Fibroblast of lung (primary cell): Measurements from ENCODE around the gene PCAT6. TPM values are rescaled to one million over a fixed set of nuclear protein-coding genes. Genes with fewer than 3 reads are reported as not detected.

Experiments
- DNase-seq, 2 donors: peaks; one replicate each; pipeline versions ENCODE4 v3.0.0 to v3.0.0-alpha.2; 2010; ENCODE audit warnings: low read depth in 2 of 2
- H2AFZ ChIP-seq: 2 replicates; pipeline ENCODE4 v1.5.1; 2012; ENCODE audit warnings: low read length, control low read depth, inconsistent platforms
- H3K27ac ChIP-seq: 2 replicates; pipeline ENCODE4 v1.5.1; 2011; ENCODE audit warnings: low read length, control low read depth; ENCODE audit not compliant: insufficient read depth
- H3K27me3 ChIP-seq: 2 replicates; pipeline ENCODE4 v1.5.1; 2011; ENCODE audit warnings: mild to moderate bottlenecking, low read length; ENCODE audit not compliant: control insufficient read depth, insufficient read depth
- H3K36me3 ChIP-seq: 2 replicates; pipeline ENCODE4 v1.5.1; 2011; ENCODE audit warnings: low read length; ENCODE audit not compliant: control insufficient read depth, insufficient read depth
- H3K4me1 ChIP-seq: 2 replicates; pipeline ENCODE4 v1.5.1; 2011; ENCODE audit warnings: low read length; ENCODE audit not compliant: control insufficient read depth, insufficient read depth; ENCODE audit errors: extremely low read depth
- H3K4me2 ChIP-seq: 2 replicates; pipeline ENCODE4 v1.5.1; 2011; ENCODE audit warnings: low read length, control low read depth; ENCODE audit not compliant: insufficient read depth; ENCODE audit errors: extremely low read depth
- H3K4me3 ChIP-seq, 4 experiments: fragments of 200-600 bp in 1 of 4; sonication (generic) in 1 of 4; replicated peaks in 1 of 4; 2 replicates each; pipeline ENCODE4 v1.5.1; 2011 to 2016; ENCODE audit warnings: low read length in 4 of 4, low read depth in 3 of 4, mild to moderate bottlenecking in 3 of 4, control low read depth in 2 of 4, inconsistent platforms in 1 of 4, mixed read lengths in 1 of 4; ENCODE audit not compliant: insufficient read depth in 1 of 4; ENCODE audit errors: control extremely low read depth in 1 of 4
- H3K79me2 ChIP-seq: 2 replicates; pipeline ENCODE4 v1.5.1; 2012; ENCODE audit warnings: mild to moderate bottlenecking, low read length, inconsistent platforms; ENCODE audit not compliant: control insufficient read depth, insufficient read depth
- H3K9ac ChIP-seq: 2 replicates; pipeline ENCODE4 v1.5.1; 2011; ENCODE audit warnings: mild to moderate bottlenecking, low read length, control low read depth; ENCODE audit not compliant: insufficient read depth
- H3K9me3 ChIP-seq: 2 replicates; pipeline ENCODE4 v1.5.1; 2012; ENCODE audit warnings: low read depth, low read length; ENCODE audit not compliant: control insufficient read depth, insufficient read depth
- H4K20me1 ChIP-seq: 2 replicates; pipeline ENCODE4 v1.5.1; 2011; ENCODE audit warnings: low read length; ENCODE audit not compliant: control insufficient read depth, insufficient read depth; ENCODE audit errors: extremely low read depth
- CTCF ChIP-seq, 2 donors: IDR thresholded peaks in 1 of 2; conservative IDR thresholded peaks in 1 of 2; 1 replicate in 1 of 2; 2 replicates in 1 of 2; pipeline ENCODE4 v1.5.1; 2011 to 2012; ENCODE audit warnings: low read length in 2 of 2, control low read depth in 1 of 2, inconsistent platforms in 1 of 2, low read depth in 1 of 2, mild to moderate bottlenecking in 1 of 2
- EZH2 ChIP-seq: IDR thresholded peaks from 2 replicates; pipeline ENCODE4 v1.5.1; 2012; ENCODE audit warnings: low read length, control low read depth, mild to moderate bottlenecking; ENCODE audit errors: missing control alignments
- polyA plus RNA-seq, 2 donors: library from polyadenylated mRNA; depleted of rRNA in 1 of 2; stranded (reverse) in 1 of 2; unstranded in 1 of 2; fragments of >200 nt; gene quantifications; 2 replicates each; pipeline ENCODE4 v1.2.1, GENCODE V29; 2011 to 2012; ENCODE audit warnings: missing spikeins in 1 of 2
- total RNA-seq: library from RNA; depleted of rRNA; stranded (reverse); fragments of >200 nt; gene quantifications from 2 replicates; pipeline ENCODE4 v1.2.1, GENCODE V29; 2014

The PCAT6 gene
- total and polyA plus RNA-seq, 2 donors (not counting 1 experiment from before 2014, with no cell fraction given) = 0.50 to 1.1 TPM

GRCh38 chr1:202836623-202837403, 26.1 kb downstream of the PCAT6 start:
- H3K36me3 ChIP-seq = no peaks in the 10 kb centered on the region
- no peak overlapping the region for H3K27ac ChIP-seq
- no peak overlapping the region for H3K4me2 ChIP-seq
- no peaks in the 10 kb centered on the region for H3K4me1 ChIP-seq
- DNase-seq = no peak
- H2AFZ ChIP-seq = no peak overlapping the region
- H3K79me2 ChIP-seq = no peaks in the 10 kb centered on the region
- no peak overlapping the region for H3K9ac ChIP-seq
- TF ChIP-seq EZH2 (no peak), CTCF (conservative IDR thresholded peaks at IDR 0.05 in 1 of 2, IDR thresholded peaks at IDR 0.05 in 1 of 2; ENCODE audit: low read depth in 1 of 2, low read length in 2 of 2) (no peak)
- no peaks in the 10 kb centered on the region for H4K20me1 ChIP-seq
- H3K4me3 ChIP-seq = no peak overlapping the region
- H3K27me3 ChIP-seq = peaks cover 26% of the 10 kb centered on the region
- no peaks in the 10 kb centered on the region for H3K9me3 ChIP-seq

- TF ChIP-seq CTCF (conservative IDR thresholded peaks at IDR 0.05 in 1 of 2, IDR thresholded peaks at IDR 0.05 in 1 of 2; ENCODE audit: low read depth in 1 of 2, low read length in 2 of 2) = no peak
- TF ChIP-seq EZH2 = no peak
- H3K4me1 ChIP-seq = no peaks in the 10 kb centered on the region
- H3K4me3 ChIP-seq = no peak overlapping the region
- DNase-seq = no peak
- no peak overlapping the region for H2AFZ ChIP-seq
- H3K9ac ChIP-seq = no peak overlapping the region
- no peaks in the 10 kb centered on the region for H3K79me2 ChIP-seq
- no peaks in the 10 kb centered on the region for H3K9me3 ChIP-seq
- H3K4me2 ChIP-seq = no peak overlapping the region
- H3K27ac ChIP-seq = no peak overlapping the region
- no peaks in the 10 kb centered on the region for H3K36me3 ChIP-seq
- peaks cover 26% of the 10 kb centered on the region for H3K27me3 ChIP-seq
- no peaks in the 10 kb centered on the region for H4K20me1 ChIP-seq
Measured at GRCh38 chr1:202837746-202838262, 27.1 kb downstream of the PCAT6 start.

- H3K9me3 ChIP-seq = no peaks in the 10 kb centered on the region
- no peak overlapping the region for H3K9ac ChIP-seq
- H4K20me1 ChIP-seq = no peaks in the 10 kb centered on the region
- H3K4me3 ChIP-seq = no peak overlapping the region
- no peaks in the 10 kb centered on the region for H3K36me3 ChIP-seq
- no peak for DNase-seq
- peaks cover 8% of the 10 kb centered on the region for H3K27me3 ChIP-seq
- no peak overlapping the region for H3K4me2 ChIP-seq
- no peaks in the 10 kb centered on the region for H3K4me1 ChIP-seq
- no peak overlapping the region for H2AFZ ChIP-seq
- no peaks in the 10 kb centered on the region for H3K79me2 ChIP-seq
- no peak overlapping the region for H3K27ac ChIP-seq
- TF ChIP-seq EZH2 (no peak), CTCF (conservative IDR thresholded peaks at IDR 0.05 in 1 of 2, IDR thresholded peaks at IDR 0.05 in 1 of 2; ENCODE audit: low read depth in 1 of 2, low read length in 2 of 2) (no peak)
Measured at GRCh38 chr1:202843081-202843480, 32.3 kb downstream of the PCAT6 start.
